Lower lobe of right lung (tissue), 2 donors: Measurements from ENCODE around the gene PTGR1. TPM values are rescaled to one million over a fixed set of nuclear protein-coding genes. Genes with fewer than 3 reads are reported as not detected.

Source experiments
- ATAC-seq, 2 donors: fragments of 200-7000 bp; cut with Tn5 transposase; one replicate each; pipeline ENCODE4 v1.9.1; 2020 to 2022; ENCODE audit warnings: mild to moderate bottlenecking in 2 of 2, moderate library complexity in 2 of 2
- DNase-seq: peaks from one replicate; pipeline ENCODE4 v3.0.0-alpha.2; 2020
- H3K27ac ChIP-seq: fragments of 200-600 bp; one replicate; pipeline ENCODE4 v1.8.0; 2022
- H3K27me3 ChIP-seq: fragments of 200-600 bp; one replicate; pipeline ENCODE4 v1.8.0; 2022; ENCODE audit warnings: low read depth
- H3K36me3 ChIP-seq: fragments of 200-600 bp; one replicate; pipeline ENCODE4 v1.8.0; 2022; ENCODE audit warnings: mild to moderate bottlenecking
- H3K4me1 ChIP-seq: fragments of 200-600 bp; one replicate; pipeline ENCODE4 v1.8.0; 2022
- H3K4me3 ChIP-seq: fragments of 200-600 bp; one replicate; pipeline ENCODE4 v1.8.0; 2022; ENCODE audit warnings: mild to moderate bottlenecking
- H3K9me3 ChIP-seq: fragments of 200-600 bp; one replicate; pipeline ENCODE4 v1.8.0; 2022
- intact Hi-C: fragments of 100-400 bp; cut with DNase I; formaldehyde crosslinking; loops from one replicate; pipeline ENCODE4 v1.11.0; 2022
- total RNA-seq: library from RNA; stranded (reverse); fragmentation: NEBNext Ultra II Directional; extraction: Animal tissue kit (Norgen Biotek cat#: 25700); gene quantifications from one replicate; pipeline ENCODE4 v1.2.1, GENCODE V29; 2021
- TF ChIP-seq, protein P1 (sequence below): fragments of 200-600 bp; IDR thresholded peaks from one replicate; pipeline ENCODE4 v1.8.0; 2022; ENCODE audit warnings: antibody characterized with exemption, mild to moderate bottlenecking
- donor health status: DM: no; HTN: yes; CAD: no; lungs with severe emphysema.

PTGR1 gene
- total RNA-seq, 1 donor from 2014 or later, result 42.7 TPM

GRCh38 chr9:111603041-111603440 lies 3.6 kb upstream of the PTGR1 start:
- no peak overlapping the region for H3K27ac ChIP-seq
- ATAC-seq, result no peak
- TF ChIP-seq, protein P1, sequence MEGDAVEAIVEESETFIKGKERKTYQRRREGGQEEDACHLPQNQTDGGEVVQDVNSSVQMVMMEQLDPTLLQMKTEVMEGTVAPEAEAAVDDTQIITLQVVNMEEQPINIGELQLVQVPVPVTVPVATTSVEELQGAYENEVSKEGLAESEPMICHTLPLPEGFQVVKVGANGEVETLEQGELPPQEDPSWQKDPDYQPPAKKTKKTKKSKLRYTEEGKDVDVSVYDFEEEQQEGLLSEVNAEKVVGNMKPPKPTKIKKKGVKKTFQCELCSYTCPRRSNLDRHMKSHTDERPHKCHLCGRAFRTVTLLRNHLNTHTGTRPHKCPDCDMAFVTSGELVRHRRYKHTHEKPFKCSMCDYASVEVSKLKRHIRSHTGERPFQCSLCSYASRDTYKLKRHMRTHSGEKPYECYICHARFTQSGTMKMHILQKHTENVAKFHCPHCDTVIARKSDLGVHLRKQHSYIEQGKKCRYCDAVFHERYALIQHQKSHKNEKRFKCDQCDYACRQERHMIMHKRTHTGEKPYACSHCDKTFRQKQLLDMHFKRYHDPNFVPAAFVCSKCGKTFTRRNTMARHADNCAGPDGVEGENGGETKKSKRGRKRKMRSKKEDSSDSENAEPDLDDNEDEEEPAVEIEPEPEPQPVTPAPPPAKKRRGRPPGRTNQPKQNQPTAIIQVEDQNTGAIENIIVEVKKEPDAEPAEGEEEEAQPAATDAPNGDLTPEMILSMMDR, result no peak
- DNase-seq, result no peak
- H3K4me1 ChIP-seq, result peaks cover 4% of the 10 kb centered on the region
- H3K9me3 ChIP-seq, result no peaks in the 10 kb centered on the region
- H3K36me3 ChIP-seq, result no peaks in the 10 kb centered on the region
- no peaks in the 10 kb centered on the region for H3K27me3 ChIP-seq
- intact Hi-C loops, result no loop called here
- no peak overlapping the region for H3K4me3 ChIP-seq

DNA sequence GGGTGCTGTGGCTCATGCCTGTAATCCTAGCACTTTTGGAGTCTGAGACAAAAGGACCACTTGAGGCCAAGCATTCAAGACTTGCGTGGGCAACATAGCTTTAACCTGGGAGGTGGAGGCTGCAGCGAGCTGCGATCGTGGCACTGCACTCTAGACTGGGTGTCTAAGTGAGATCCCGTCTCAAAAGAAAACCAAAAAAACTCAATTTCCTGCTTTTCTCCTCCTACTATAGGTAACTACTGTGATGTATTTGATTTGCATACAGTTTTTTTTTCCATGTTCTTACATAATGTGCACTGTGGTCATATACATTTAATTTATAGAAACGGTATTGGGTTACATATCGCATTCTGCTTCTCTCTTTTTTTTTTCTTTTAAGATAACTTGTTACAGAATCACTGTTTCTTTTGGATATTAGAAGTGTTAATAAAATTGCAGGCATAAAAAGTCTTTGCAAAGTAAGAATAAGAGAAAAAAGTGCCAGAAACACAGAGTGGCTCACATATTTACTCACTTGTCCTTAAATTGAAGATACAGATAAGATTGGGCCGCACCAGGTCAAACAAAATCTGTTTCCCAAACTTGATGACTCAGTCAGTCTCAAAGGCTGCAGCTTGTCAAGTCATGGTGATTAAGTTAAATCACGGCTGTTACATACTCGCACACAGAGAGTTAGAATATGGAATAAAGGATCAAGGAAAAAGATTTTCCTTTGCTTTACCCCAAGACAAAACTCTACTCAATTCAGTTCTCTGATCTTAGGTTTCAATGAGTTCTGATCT lies 2.0 kb upstream of the PTGR1 start:
- H3K36me3 ChIP-seq, result peaks cover 6% of the 10 kb centered on the region
- H3K4me1 ChIP-seq, result peaks cover 8% of the 10 kb centered on the region
- no peak for DNase-seq
- no peak overlapping the region for H3K4me3 ChIP-seq
- intact Hi-C loops, result no loop called here
- no peaks in the 10 kb centered on the region for H3K27me3 ChIP-seq
- TF ChIP-seq, protein P1, result no peak
- no peaks in the 10 kb centered on the region for H3K9me3 ChIP-seq
- H3K27ac ChIP-seq, result no peak overlapping the region
- no peak for ATAC-seq

GRCh38 chr9:111599955-111600343 lies 502 bp upstream of the PTGR1 start:
- Histone ChIP-seq H3K27ac (peak overlapping the region; percentile 87), H3K4me1 (peaks cover 8% of the 10 kb centered on the region), H3K4me3 (peak overlapping the region; percentile 74), H3K36me3 (peaks cover 21% of the 10 kb centered on the region), H3K9me3 (no peaks in the 10 kb centered on the region), H3K27me3 (no peaks in the 10 kb centered on the region)
- intact Hi-C loops, result loop anchor here (5.0 kb wide), 1 partner anchor 178 kb away; no protein-coding TSS in a partner anchor
- TF ChIP-seq, protein P1, result no peak
- peak in 1 of 2 donors; percentile 5 for ATAC-seq
- no peak for DNase-seq

DNA sequence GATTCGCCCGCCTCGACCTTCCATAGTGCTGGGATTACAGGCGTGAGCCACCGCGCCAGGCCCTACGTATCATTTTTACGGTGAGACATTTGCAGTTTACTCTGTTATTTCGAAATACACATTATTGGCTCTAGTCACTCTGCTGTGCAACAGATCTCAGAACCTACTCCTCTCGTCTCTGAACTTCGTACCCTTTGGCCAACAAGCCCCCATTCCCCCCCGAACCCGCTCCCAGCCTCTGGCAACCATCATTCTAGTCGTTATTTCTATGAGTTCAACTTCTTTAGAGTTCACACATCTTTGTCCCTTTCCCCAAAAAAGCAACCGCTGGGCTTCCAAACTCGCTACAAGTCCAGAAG lies 735 bp downstream of the PTGR1 start:
- intact Hi-C loops, result loop anchor here (5.0 kb wide), 1 partner anchor 176 kb away; no protein-coding TSS in a partner anchor
- TF ChIP-seq, protein P1, result no peak

GRCh38 chr9:111597852-111598732 lies 1.4 kb downstream of the PTGR1 start:
- Histone ChIP-seq H3K27me3 (no peaks in the 10 kb centered on the region), H3K4me1 (peaks cover 8% of the 10 kb centered on the region), H3K9me3 (no peaks in the 10 kb centered on the region), H3K36me3 (peaks cover 39% of the 10 kb centered on the region), H3K4me3 (peak overlapping the region; percentile 74), H3K27ac (peak overlapping the region; percentile 87)
- TF ChIP-seq, protein P1, result peak; percentile 74
- DNase-seq, result peak; percentile 80
- ATAC-seq, result peak; percentile 62 to 64
- intact Hi-C loops, result loop anchor here (5.0 kb wide), 1 partner anchor 176 kb away; no protein-coding TSS in a partner anchor

More for the DNA sequence above, 735 bp downstream of the PTGR1 start:
- peak overlapping the region; percentile 87 for H3K27ac ChIP-seq
- H3K27me3 ChIP-seq, result no peaks in the 10 kb centered on the region
- H3K36me3 ChIP-seq, result peaks cover 32% of the 10 kb centered on the region
- peak; percentile 60 to 65 for ATAC-seq
- DNase-seq, result peak; percentile 59
- peaks cover 8% of the 10 kb centered on the region for H3K4me1 ChIP-seq
- H3K4me3 ChIP-seq, result peak overlapping the region; percentile 74
- no peaks in the 10 kb centered on the region for H3K9me3 ChIP-seq
